HG03280 (cell line): ENCODE data around the gene ALDH3B1.

ENCODE experiments used
- ATAC-seq: cut with Tn5 transposase; IDR thresholded peaks from one replicate; pipeline ENCODE4 v1.9.1; 2021; ENCODE audit warnings: mild to moderate bottlenecking, moderate library complexity; ENCODE audit not compliant: unreplicated experiment

ALDH3B1 gene

DNA sequence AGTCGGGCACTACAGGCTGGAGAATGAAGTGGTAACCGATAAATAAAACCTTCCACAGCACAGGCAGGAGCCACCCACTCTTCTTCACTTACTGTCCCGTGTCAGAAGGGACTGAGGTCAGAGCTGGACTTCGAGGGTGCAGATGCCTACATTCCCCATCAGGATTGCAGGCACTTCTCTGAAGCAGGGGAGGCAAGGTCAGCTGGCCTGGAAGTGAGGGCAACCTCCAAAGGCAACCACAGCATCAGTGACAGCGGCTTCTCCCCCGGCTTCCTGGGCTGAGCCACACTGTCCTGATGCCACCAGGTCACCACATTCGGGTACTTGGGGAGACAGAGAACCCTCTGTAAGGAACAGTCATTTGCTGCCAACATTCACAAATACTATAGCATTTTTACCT lies 51.4 kb downstream of the ALDH3B1 start:
- no peak for ATAC-seq

DNA sequence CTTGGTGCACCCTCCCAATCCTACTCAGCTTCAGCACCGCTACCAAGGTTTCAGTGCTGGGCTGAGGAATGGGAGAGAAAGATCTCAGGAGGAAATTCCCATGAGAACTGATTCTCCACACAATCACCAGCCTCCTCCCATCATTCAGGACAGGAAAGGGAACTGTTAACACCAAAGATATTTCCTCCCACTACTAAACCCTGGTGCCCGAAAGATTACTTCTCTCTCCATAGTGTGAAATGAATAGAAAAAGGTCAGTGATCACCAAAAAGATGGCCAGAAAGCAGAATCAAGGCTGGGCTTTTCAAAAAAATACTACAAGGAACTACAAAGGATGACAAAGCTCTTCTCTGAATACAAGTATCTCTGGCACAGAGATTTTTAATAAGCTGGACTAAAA lies 54.8 kb downstream of the ALDH3B1 start:
- ATAC-seq, result no peak

DNA sequence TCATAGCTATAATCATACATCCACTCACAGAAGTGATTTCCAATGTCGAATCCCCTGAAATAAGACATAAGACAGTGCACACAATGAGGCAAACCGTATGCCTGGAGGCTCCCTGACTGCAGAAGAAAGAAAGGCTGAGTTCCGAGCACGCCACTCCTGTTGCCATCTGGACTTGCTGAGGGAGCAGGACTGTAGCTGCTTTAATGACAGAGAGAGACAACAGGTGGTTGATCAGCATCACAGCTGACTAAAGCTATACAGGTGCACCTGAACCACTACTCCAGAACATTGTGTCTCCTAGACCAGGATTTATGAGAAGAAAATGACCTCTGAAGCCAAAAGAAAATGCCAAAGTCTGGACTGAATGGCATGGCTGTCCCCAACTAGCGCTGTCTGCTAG lies 55.7 kb downstream of the ALDH3B1 start:
- ATAC-seq, result no peak

DNA sequence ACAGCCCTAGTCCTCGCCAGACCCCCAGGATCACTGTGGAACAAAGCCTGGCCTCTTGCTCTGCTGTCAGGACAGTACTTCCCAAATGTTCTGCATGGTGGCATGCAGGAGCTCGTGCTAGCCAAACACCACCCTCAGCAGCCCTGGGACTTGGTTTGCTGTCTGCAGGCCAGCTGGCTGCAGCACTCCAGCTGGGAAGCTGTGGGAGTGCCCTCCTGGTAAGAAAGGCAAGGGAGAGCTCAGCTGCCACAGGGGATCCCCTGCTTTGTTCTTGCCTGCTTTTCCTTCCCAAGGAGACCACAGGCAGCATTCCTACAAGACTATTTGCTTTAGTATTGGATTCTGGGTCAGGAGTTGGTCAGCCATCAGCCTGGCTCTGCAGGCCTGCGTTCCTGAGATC lies 56.6 kb downstream of the ALDH3B1 start:
- no peak for ATAC-seq

DNA sequence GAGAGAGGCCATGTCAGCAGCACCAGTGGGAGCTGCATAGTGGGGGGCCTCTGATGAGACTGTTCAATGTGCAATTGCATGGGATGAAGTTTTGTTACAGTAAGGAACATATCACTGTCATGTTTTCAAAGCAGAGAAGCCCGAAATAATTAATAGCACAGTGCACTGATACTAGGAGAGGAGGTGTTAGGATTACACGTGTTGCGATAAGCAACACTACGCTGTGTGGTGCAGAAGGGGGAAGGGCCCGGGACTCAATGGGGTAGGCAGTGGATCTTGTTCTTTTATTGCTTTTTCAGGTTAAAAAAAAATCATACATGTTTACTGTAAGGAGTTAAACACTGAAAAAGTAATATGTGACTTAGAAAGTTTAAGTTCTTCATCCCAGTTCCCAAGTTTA lies 57.9 kb downstream of the ALDH3B1 start:
- no peak for ATAC-seq

DNA sequence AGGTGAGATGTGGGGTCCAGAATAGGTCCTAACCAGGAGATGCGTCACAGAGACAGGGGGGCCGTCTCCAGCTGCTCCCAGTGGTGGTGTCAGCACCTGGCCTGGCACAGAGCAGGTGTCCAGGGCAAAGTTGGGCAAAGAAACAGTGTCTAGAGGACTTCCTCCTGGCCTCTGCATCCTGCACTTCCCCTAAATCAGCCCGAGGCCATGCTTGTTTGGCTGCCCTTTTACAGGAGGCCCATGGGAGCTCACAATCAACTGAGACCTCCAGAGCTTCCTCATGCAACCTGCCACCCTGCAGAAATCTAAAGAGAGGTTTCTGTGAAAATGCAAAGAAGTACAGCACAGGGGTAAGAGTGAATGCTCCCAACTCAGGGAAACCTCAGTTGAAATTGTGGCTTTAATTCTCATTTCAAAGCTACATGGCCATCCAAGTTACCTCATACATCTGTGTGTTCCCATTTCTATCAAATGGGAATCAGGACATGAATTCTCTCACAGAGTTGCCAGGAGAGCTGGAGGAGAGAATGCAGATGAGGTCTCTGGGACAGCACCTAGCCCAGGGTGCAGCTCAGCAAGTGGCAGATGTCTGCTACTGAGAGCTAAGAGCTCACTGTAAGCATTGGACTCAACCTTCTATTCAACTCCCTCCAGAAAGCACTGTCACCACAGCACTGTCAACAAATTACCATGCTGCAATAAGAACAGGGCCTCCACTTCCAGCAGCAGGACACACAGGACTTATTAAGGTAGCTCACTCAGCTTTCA lies 61.3 kb downstream of the ALDH3B1 start:
- no peak for ATAC-seq

DNA sequence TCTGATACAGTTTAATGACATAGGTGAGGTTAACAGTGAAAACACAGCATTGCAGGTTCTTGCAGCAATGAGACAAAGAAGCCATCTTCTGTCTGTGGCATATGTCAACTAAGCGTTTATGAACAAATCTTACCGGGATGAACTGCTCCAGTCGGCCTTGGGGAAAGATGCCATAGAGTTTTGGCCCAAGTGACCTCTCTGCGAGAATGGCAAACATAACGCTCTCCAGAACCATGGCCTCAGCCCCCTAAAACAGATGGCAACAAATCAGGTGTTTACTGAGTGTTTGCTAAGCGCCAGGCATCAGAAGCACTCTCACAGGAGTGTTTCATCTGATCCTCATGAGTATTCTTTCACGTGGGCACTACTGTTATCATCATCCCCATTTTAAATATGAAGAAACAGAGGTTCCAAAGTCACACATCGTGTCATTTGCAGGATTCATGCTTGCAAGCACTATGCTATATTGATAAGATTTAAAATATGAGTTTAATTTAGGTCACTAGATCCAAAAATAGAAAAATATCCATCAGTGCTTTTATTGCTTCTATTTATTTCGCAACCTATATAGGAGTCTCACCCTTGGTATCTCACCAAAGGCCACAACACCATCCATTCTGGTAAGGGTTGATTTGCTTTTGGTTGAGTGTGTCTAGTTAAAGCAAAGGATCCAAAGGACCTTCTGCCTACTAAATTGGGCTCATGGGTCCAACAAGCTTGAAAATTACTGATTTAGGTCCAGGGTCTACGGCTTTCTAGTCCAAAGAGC lies 64.6 kb downstream of the ALDH3B1 start:
- ATAC-seq, result no peak

DNA sequence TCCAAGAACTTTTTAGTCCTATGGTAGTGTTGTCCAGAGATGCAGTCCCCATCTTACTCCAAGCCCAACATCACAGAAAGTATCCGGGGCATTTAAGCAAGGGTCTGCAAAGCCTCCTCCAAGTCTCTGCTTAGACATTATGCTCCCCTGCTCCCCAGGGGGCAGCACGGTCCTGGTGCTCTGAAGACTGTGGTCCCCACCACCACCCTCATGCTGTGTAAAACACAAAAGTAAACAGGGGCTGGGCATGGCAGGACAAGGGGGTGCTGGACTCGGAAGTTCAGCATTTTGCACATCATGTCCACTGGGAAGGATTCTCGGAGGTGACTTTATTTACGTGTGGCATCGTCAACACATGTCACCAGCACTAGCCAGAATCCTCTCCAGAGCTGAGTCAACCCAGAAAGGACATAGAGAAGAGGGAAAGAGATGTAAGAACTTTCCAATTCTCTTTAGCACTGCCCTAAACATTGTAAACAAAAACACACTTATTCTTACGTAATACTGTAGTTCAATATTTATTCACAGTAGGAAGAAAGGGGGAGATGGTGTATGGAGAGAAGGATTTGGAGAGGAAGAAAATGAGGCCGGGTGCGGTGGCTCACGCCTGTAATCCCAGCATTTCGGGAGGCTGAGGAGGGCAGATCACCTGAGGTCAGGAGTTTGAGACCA lies 66.4 kb downstream of the ALDH3B1 start:
- ATAC-seq, result no peak

DNA sequence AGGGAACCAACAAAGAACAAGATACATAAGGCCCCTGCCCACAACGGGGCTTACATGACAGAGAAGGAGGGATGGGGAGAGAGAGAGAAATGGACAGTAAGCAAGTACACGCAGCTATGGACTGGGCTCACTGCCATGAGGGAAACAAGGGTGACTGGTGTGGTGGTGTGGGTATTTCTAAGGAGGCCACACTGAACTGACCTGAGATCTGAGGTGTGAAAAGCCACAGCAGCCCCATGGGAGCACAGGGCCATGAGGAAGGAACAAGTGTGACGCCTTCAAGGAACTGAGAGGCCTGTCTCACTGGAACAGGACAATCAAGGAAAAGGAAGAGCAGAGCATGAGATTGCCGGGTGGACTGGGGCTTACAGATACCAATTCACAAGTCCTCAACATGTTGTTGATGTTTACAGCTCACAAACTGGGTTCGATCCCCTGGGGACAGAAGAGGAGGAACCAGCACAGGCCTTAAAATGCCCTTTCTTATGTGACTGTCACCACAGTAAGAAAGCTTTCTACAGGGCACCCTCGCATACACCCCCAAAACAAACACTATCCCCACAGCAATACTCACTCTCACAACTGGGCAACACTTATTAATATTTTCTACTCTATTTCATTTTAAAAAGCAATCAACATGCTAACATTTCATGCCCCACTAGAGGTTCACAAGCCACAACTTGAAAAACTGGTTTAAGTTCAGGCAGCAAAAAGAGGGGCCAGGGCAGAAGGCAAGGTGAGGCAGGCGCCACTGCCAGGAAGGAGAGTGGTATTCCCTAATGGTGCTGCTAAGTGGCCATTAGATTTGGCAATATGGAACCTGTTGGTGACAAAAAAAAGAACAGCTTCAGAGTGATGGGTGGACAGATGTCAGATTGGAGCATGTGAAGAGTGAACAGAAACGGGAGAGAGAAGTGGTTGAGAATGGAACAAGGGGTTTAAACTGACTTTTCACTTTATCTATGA lies 67.8 kb downstream of the ALDH3B1 start:
- ATAC-seq, result no peak
